HG02981 (cell line): ENCODE data around the gene HMGXB3.

Experiments
- ATAC-seq: cut with Tn5 transposase; IDR thresholded peaks from one replicate; pipeline ENCODE4 v1.9.1; 2021; ENCODE audit warnings: mild to moderate bottlenecking, moderate library complexity; ENCODE audit not compliant: unreplicated experiment

HMGXB3 gene

GRCh38 chr5:150000256-150000989 lies at the start of gene HMGXB3, which contains the start of gene TIGD6:
Gene HMGXB3 (plus strand): TSS chr5:150000739. CDS start chr5:150004853, 4,114 bp downstream.
Gene TIGD6 (minus strand): TSS chr5:150000654. CDS start chr5:149996348, 4,306 bp downstream.
- peak; percentile 86 for ATAC-seq

GRCh38 chr5:149951138-149951749 lies 49.3 kb upstream of the HMGXB3 start:
- ATAC-seq, result no peak

- ATAC-seq, result no peak
Observed at GRCh38 chr5:149953436-149954121, 47.0 kb upstream of the HMGXB3 start.

- no peak for ATAC-seq
Observed at GRCh38 chr5:149954798-149955197, 45.7 kb upstream of the HMGXB3 start.

- ATAC-seq, result no peak
Observed at GRCh38 chr5:149956685-149957084, 43.9 kb upstream of the HMGXB3 start.

GRCh38 chr5:149957855-149958254 lies 42.7 kb upstream of the HMGXB3 start:
- no peak for ATAC-seq

GRCh38 chr5:149959406-149960236 lies 40.9 kb upstream of the HMGXB3 start:
- ATAC-seq, result no peak

GRCh38 chr5:149960272-149961185 lies 40.0 kb upstream of the HMGXB3 start, which contains the start of gene SLC26A2:
Gene SLC26A2 (plus strand): TSS chr5:149960758. CDS start chr5:149977653, 16,895 bp downstream.
- ATAC-seq, result peak; percentile 99

- ATAC-seq, result no peak
Observed at GRCh38 chr5:149961186-149961685, 39.3 kb upstream of the HMGXB3 start.

- no peak for ATAC-seq
Observed at GRCh38 chr5:149961957-149962409, 38.6 kb upstream of the HMGXB3 start.

GRCh38 chr5:149962601-149963300 lies 37.8 kb upstream of the HMGXB3 start:
- ATAC-seq, result no peak

- no peak for ATAC-seq
Observed at GRCh38 chr5:149963729-149964128, 36.8 kb upstream of the HMGXB3 start.

GRCh38 chr5:149966946-149967345 lies 33.6 kb upstream of the HMGXB3 start:
- no peak for ATAC-seq

- ATAC-seq, result no peak
Observed at GRCh38 chr5:149969181-149969930, 31.2 kb upstream of the HMGXB3 start.

- ATAC-seq, result no peak
Observed at GRCh38 chr5:149975409-149975808, 25.1 kb upstream of the HMGXB3 start.

- ATAC-seq, result no peak
Observed at GRCh38 chr5:149979896-149980295, 20.6 kb upstream of the HMGXB3 start.

- ATAC-seq, result no peak
Observed at GRCh38 chr5:149981206-149981605, 19.3 kb upstream of the HMGXB3 start.

GRCh38 chr5:149982505-149982904 lies 18.0 kb upstream of the HMGXB3 start:
- ATAC-seq, result no peak
